GM18907 (cell line): ENCODE data around the gene MIA2.

Experiments used
- ATAC-seq: cut with Tn5 transposase; IDR thresholded peaks from one replicate; pipeline ENCODE4 v1.9.1; 2021; ENCODE audit warnings: mild to moderate bottlenecking, moderate library complexity; ENCODE audit not compliant: unreplicated experiment

Gene MIA2

GRCh38 chr14:39383026-39383660, 149.4 kb downstream of the MIA2 start:
- ATAC-seq = peak; percentile 74

DNA sequence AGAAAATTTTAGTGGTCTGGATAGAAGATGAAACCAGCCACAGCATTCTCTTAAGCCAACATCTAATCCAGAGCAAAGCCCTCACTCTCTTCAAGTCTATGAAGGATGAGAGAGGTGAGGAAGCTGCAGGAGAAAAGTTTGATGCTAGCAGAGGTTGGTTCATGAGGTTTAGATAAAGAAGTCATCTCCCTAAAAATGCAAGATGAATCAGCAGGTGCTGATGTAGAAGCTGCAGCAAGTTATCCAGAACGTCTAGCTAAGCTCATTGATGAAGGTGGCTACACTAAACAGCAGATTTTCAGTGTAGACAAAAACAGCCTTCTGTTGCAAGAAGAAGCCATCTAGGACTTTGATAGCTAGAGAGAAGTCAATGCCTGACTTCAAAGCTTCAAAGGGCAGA, 150.0 kb downstream of the MIA2 start:
- ATAC-seq = no peak

DNA sequence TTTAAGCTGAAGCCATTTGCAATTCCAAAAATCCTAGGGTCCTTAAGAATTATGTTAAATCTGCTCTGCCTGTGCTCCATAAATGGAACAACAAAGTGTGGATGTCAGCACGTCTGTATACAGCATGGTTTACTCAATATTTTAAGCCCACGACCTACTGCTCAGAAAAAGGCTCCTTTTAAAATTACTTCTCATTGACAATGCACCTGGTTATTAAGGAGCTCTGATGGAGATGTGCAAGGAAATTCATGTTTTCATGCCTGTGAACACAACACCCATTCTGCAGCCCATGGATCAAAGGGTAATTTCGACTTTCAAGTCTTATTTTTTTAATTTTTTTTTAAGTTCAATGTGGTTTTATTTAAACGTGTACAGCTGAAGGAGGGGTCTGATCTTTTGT, 150.5 kb downstream of the MIA2 start:
- no peak for ATAC-seq

- no peak for ATAC-seq
Observed at GRCh38 chr14:39393289-39393688, 159.6 kb downstream of the MIA2 start.

- no peak for ATAC-seq
Observed at GRCh38 chr14:39395555-39396254, 162.0 kb downstream of the MIA2 start.

DNA sequence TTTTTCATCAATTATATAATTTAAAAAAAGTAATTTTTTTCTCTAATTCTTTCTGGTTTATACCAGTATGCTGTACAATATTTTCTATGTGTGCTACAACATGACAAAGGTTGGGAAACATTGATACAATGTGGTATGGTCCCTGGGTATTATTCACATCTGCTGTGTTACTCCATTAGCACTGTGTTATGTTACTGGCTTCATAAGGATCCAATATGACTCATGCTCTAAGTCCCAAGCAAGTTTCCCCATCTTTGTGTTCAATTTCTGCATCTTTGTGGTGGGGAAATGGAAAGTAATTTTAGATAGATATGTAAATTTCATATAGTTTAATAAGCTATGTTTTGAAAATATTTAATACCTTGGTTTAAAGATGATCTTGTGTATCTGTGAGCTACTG, 162.7 kb downstream of the MIA2 start:
- no peak for ATAC-seq

GRCh38 chr14:39398382-39398781, 164.7 kb downstream of the MIA2 start:
- no peak for ATAC-seq

GRCh38 chr14:39406560-39406959, 172.8 kb downstream of the MIA2 start:
- no peak for ATAC-seq

DNA sequence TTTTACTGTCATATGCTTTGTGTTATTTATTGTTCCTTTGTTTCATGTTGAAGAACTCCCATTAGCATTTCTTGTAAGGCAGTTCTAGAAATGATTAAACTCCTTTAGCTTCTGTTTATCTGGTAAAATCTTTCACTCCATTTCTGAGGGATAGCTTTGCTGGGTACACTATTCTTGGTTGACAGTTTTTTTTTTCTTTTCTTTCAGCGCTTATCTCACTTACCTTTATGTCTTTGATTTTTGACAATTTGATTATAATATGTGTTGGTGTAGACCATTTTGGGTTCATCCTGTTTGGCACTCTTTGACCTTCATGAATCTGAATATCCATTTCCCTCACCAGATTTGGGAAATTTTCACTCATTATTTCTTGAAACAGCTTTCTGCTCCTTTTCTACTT, 182.4 kb downstream of the MIA2 start:
- no peak for ATAC-seq

- no peak for ATAC-seq
Observed at GRCh38 chr14:39417014-39417413, 183.3 kb downstream of the MIA2 start.

DNA sequence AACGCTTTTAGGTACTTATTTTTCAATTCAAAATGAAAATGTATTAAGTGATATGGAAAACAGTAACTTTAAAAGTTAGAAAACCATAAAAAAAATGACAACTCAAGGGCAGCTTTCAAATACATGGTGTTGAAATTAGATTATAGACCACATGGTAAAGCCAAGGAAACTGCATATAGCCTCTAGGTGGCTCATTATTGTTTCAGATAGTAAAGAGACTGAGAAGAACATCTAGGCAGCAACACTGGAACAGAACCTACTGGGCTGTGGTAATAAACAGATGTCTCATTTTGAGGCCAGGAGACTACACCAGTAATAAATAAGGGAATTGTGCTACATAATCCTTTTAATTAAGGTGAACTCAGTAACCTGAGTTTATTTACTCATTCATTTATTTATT, 185.6 kb downstream of the MIA2 start:
- no peak for ATAC-seq

GRCh38 chr14:39422243-39422642, 188.5 kb downstream of the MIA2 start:
- ATAC-seq = no peak

DNA sequence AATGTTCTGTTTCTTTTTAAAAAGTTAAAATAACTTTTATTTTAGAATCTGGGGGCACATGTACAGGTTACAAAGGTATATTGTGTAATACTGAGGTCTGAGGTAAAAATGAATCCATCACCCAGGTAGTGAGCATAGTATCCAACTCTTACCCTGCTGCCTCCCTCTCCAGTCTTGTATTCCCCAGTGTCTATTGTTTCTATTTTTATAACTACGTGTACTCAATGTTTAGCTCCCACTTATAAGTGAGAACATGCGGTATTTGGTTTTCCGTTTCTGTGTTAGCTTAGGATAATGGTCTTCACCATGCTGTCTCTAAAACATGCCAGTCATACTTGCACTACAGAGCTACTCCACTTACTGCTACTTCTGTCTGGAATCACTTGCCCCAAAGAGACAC, 190.1 kb downstream of the MIA2 start:
- no peak for ATAC-seq

DNA sequence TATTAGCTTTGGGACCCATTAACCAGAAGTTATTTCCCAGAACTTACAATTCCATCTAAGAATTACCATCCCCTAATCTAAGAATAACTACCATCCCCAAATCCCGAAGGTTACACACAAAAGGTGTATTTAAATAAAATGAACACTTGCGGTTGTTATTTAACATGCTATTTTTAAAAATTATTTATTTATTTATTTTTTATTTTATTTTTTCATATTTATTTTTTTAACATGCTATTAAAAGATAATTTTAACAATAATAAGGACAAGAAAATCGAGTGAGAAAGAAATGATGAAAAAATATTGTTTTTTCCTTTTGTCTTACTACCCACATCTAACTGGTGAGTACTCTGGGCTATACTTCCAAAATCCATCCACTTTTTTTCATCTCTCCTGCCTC, 192.2 kb downstream of the MIA2 start:
- no peak for ATAC-seq

- ATAC-seq = no peak
Observed at GRCh38 chr14:39426605-39427004, 192.9 kb downstream of the MIA2 start.

GRCh38 chr14:39428118-39428517, 194.4 kb downstream of the MIA2 start:
- no peak for ATAC-seq

DNA sequence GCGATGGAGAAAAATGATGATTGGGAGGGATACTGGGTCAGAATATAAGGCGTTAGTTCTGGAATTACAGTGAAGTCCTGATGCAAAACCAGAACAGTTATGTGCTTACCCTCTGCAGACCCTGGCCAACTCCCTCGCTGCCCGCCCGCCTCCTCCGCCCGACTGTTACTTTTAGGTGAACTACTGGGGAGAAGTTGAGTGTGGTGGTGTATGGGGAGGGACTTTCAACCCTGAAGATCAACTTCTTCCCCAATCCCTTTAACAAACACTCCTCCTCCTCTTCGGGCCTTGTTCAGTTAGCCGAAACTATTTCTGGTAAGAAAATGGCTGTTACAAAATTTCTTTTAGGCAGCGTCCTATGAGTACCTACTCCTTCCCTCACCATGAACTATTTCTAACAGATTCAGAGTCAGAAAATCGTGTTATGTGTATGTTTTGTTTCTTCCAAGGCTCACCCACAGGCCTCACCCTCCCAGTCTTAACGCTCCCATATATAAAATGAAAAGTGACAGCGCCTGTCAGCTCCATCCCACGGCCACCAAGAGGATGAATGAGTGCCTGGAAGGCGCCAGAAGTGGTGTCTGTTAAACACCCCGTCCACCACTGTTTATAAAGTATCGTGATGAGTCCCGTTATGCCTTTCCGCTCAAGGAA, 197.2 kb downstream of the MIA2 start:
- ATAC-seq = peak; percentile 1

GRCh38 chr14:39431416-39432178, 197.9 kb downstream of the MIA2 start:
- ATAC-seq = peak; percentile 24

DNA sequence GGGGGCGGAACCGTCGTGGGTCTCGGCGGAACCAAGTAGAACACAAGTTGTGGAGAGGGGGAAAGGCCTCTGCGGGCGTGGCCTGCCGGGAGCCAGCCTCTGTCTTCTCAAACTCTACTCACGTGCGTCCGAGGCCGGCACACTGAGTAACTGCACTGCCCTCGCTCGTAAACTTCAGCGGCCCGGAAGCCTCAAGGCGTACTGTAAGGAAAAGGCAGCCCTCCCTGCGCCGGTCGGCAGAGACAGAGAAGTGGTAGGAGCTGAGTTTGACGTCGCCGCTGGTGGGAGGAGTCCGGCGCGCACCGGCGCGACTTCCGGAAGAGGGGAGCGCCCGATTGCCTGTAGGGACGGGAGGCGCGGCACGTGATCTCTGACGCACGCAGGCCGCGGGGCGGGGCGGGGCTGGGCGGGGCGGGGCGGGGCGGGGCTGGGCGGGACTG, 198.5 kb downstream of the MIA2 start, which contains the start of gene FBXO33:
FBXO33 (minus strand) TSS at position 255 of the 440 bp plus-strand sequence. CDS start 271 bp downstream, outside the sequence.
- peak; percentile 88 for ATAC-seq

GRCh38 chr14:39432619-39433451, 199.1 kb downstream of the MIA2 start:
- ATAC-seq = peak; percentile 74
